Measurements from ENCODE around the gene CIB4. TPM values are rescaled to one million over a fixed set of nuclear protein-coding genes. Genes with fewer than 3 reads are reported as not detected.

Gene CIB4
- total and polyA plus RNA-seq, 2 of the 4 experiments (the other 2 are of a cell fraction), result not detected

GRCh38 chr2:26630669-26631360 lies 10.4 kb downstream of the CIB4 start:
- H3K27ac ChIP-seq (ENCODE audit: insufficient read depth, low read length), result no peak overlapping the region
- H4K91ac ChIP-seq (ENCODE audit: insufficient read depth, low read depth, low read length), result no peak overlapping the region
- no peak overlapping the region for H2BK120ac ChIP-seq (ENCODE audit: low read depth, low read length)
- ATAC-seq (ENCODE audit: low read depth) (no peak), DNase-seq (peak; percentile 27)
- H3K9me3 ChIP-seq (ENCODE audit: control insufficient read depth, insufficient read depth, low read length), result peaks cover 2% of the 10 kb centered on the region; the same call in 1 of the 2 replicates
- H4K5ac ChIP-seq (ENCODE audit: low read depth, low read length), result no peak overlapping the region
- no peak overlapping the region for H2AK5ac ChIP-seq (ENCODE audit: low read depth, low read length)
- no peak overlapping the region for H3K9ac ChIP-seq (ENCODE audit: low read depth, low read length)
- H4K8ac ChIP-seq (ENCODE audit: low read depth in 2 of 2, low read length in 2 of 2), result no peak overlapping the region
- no CpG with 5 or more reads among the region's 10 CpGs for WGBS, 2 experiments (ENCODE audit: extremely low coverage in 2 of 2, insufficient read length in 1 of 2)
- no peaks in the 10 kb centered on the region for H3K4me1 ChIP-seq (ENCODE audit: control insufficient read depth, insufficient read depth, low read length)
- no peaks in the 10 kb centered on the region for H3K79me1 ChIP-seq (ENCODE audit: low read depth in 1 of 2, low read length in 2 of 2)
- H3K56ac ChIP-seq (ENCODE audit: extremely low read depth, insufficient read depth, low read length), result no peak overlapping the region
- no peak overlapping the region for H3K14ac ChIP-seq (replicated peaks; ENCODE audit: low read depth, low read length)
- no peaks in the 10 kb centered on the region for H4K20me1 ChIP-seq (ENCODE audit: insufficient read depth, low read length)
- ChIA-PET CTCF (no interaction called here), POLR2A (ENCODE audit: unreplicated experiment) (no interaction called here)
- H3K36me3 ChIP-seq (ENCODE audit: control insufficient read depth, insufficient read depth, low read length), result no peaks in the 10 kb centered on the region
- H2BK5ac ChIP-seq (ENCODE audit: low read depth, low read length, poor library complexity, severe bottlenecking), result no peak overlapping the region
- H3K4me2 ChIP-seq (ENCODE audit: low read depth, low read length), result no peak overlapping the region
- intact Hi-C loops (cut with micrococcal nuclease) (no loop called here), in situ Hi-C loops (cut with MboI; ENCODE audit: low sequenced_read_pairs) (no loop called here), dilution Hi-C loops (cut with HindIII; ENCODE audit: low sequenced_read_pairs, unreplicated experiment) (no loop called here)
- TF ChIP-seq FOS (IDR thresholded peaks at IDR 0.05; ENCODE audit: low read depth, low read length) (no peak), MAFK (IDR thresholded peaks at IDR 0.05; ENCODE audit: low read depth, low read length) (no peak), POLR2A (IDR thresholded peaks at IDR 0.05; ENCODE audit: low read depth, low read length) (no peak), BHLHE40 (IDR thresholded peaks at IDR 0.05; ENCODE audit: low read depth, low read length) (no peak), RAD21 (IDR thresholded peaks at IDR 0.05; ENCODE audit: low read length) (no peak), RCOR1 (IDR thresholded peaks at IDR 0.05; ENCODE audit: insufficient replicate concordance, low read length) (no peak), RFX5 (IDR thresholded peaks at IDR 0.05; ENCODE audit: low read depth, low read length) (no peak), NFE2L2 (IDR thresholded peaks at IDR 0.05; ENCODE audit: low read depth, low read length) (no peak), CHD1 (IDR thresholded peaks at IDR 0.05; ENCODE audit: low read depth, low read length) (no peak), SMC3 (IDR thresholded peaks at IDR 0.05; ENCODE audit: low read depth, low read length) (no peak), USF2 (IDR thresholded peaks at IDR 0.05; ENCODE audit: low read depth, low read length) (no peak), MXI1 (IDR thresholded peaks at IDR 0.05; ENCODE audit: borderline replicate concordance, low read depth, low read length) (no peak), CEBPB (IDR thresholded peaks at IDR 0.05; ENCODE audit: low read depth, low read length) (no peak), MAZ (IDR thresholded peaks at IDR 0.05; ENCODE audit: borderline replicate concordance, low read depth, low read length) (no peak)
- TF ChIP-seq, protein P1, sequence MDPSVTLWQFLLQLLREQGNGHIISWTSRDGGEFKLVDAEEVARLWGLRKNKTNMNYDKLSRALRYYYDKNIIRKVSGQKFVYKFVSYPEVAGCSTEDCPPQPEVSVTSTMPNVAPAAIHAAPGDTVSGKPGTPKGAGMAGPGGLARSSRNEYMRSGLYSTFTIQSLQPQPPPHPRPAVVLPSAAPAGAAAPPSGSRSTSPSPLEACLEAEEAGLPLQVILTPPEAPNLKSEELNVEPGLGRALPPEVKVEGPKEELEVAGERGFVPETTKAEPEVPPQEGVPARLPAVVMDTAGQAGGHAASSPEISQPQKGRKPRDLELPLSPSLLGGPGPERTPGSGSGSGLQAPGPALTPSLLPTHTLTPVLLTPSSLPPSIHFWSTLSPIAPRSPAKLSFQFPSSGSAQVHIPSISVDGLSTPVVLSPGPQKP (IDR thresholded peaks at IDR 0.05; ENCODE audit: borderline replicate concordance, low read depth, low read length), result no peak
- TF ChIP-seq, protein P2, sequence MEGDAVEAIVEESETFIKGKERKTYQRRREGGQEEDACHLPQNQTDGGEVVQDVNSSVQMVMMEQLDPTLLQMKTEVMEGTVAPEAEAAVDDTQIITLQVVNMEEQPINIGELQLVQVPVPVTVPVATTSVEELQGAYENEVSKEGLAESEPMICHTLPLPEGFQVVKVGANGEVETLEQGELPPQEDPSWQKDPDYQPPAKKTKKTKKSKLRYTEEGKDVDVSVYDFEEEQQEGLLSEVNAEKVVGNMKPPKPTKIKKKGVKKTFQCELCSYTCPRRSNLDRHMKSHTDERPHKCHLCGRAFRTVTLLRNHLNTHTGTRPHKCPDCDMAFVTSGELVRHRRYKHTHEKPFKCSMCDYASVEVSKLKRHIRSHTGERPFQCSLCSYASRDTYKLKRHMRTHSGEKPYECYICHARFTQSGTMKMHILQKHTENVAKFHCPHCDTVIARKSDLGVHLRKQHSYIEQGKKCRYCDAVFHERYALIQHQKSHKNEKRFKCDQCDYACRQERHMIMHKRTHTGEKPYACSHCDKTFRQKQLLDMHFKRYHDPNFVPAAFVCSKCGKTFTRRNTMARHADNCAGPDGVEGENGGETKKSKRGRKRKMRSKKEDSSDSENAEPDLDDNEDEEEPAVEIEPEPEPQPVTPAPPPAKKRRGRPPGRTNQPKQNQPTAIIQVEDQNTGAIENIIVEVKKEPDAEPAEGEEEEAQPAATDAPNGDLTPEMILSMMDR (conservative IDR thresholded peaks at IDR 0.05; ENCODE audit: low read depth, low read length), result no peak
- no peak overlapping the region for H3K23ac ChIP-seq (ENCODE audit: low read depth, low read length)
- H2BK15ac ChIP-seq (ENCODE audit: low read depth, low read length), result no peak overlapping the region
- no peak overlapping the region for H2AK9ac ChIP-seq (replicated peaks; ENCODE audit: low read depth, low read length, poor library complexity)
- no TSS peak for BruUV-seq (replicated peaks)
- no peak overlapping the region for H3K18ac ChIP-seq (ENCODE audit: low read depth, low read length)
- no peaks in the 10 kb centered on the region for H3K9me1 ChIP-seq (ENCODE audit: insufficient read depth, low read length)
- H2BK20ac ChIP-seq (ENCODE audit: low read depth, low read length), result no peak overlapping the region
- H3K4me3 ChIP-seq (ENCODE audit: insufficient read depth, low read depth, low read length), result no peak overlapping the region
- H3K4ac ChIP-seq (ENCODE audit: low read depth, low read length), result no peak overlapping the region
- no peak overlapping the region for H2AFZ ChIP-seq (replicated peaks; ENCODE audit: low read length, poor library complexity)
- H3K27me3 ChIP-seq (ENCODE audit: control insufficient read depth, insufficient read depth, low read length), result peaks cover 43% of the 10 kb centered on the region

Measured in IMR-90 (cell line).